GM19043 (cell line): ENCODE results near the gene TRIM14.

ENCODE experiments used
- ATAC-seq: cut with Tn5 transposase; IDR thresholded peaks from one replicate; pipeline ENCODE4 v1.9.1; 2021; ENCODE audit warnings: low read depth; ENCODE audit not compliant: unreplicated experiment

TRIM14 gene

GRCh38 chr9:98118640-98119601, at the start of gene TRIM14:
TSS of gene TRIM14 (minus strand) at chr9:98119222. CDS start at chr9:98119188, 34 bp downstream.
- peak; percentile 63 for ATAC-seq

GRCh38 chr9:98168153-98168780, 49.2 kb upstream of the TRIM14 start:
- no peak for ATAC-seq

- ATAC-seq: no peak
Observed at GRCh38 chr9:98164912-98165311, 45.9 kb upstream of the TRIM14 start.

GRCh38 chr9:98162613-98163012, 43.6 kb upstream of the TRIM14 start:
- ATAC-seq: no peak

- ATAC-seq: no peak
Observed at GRCh38 chr9:98161851-98162250, 42.8 kb upstream of the TRIM14 start.

- ATAC-seq: no peak
Observed at GRCh38 chr9:98159790-98160189, 40.8 kb upstream of the TRIM14 start.

- ATAC-seq: no peak
Observed at GRCh38 chr9:98159301-98159700, 40.3 kb upstream of the TRIM14 start.

GRCh38 chr9:98158071-98158831, 39.2 kb upstream of the TRIM14 start:
- no peak for ATAC-seq

- no peak for ATAC-seq
Observed at GRCh38 chr9:98157372-98157771, 38.4 kb upstream of the TRIM14 start.

- no peak for ATAC-seq
Observed at GRCh38 chr9:98154678-98155077, 35.7 kb upstream of the TRIM14 start.

- no peak for ATAC-seq
Observed at GRCh38 chr9:98152526-98152925, 33.5 kb upstream of the TRIM14 start.

GRCh38 chr9:98150721-98151120, 31.7 kb upstream of the TRIM14 start:
- no peak for ATAC-seq

- no peak for ATAC-seq
Observed at GRCh38 chr9:98150164-98150563, 31.1 kb upstream of the TRIM14 start.

GRCh38 chr9:98149422-98149821, 30.4 kb upstream of the TRIM14 start:
- ATAC-seq: no peak

GRCh38 chr9:98148486-98148885, 29.5 kb upstream of the TRIM14 start:
- no peak for ATAC-seq

GRCh38 chr9:98147582-98147981, 28.6 kb upstream of the TRIM14 start:
- no peak for ATAC-seq

- ATAC-seq: no peak
Observed at GRCh38 chr9:98146101-98146991, 27.3 kb upstream of the TRIM14 start.

- no peak for ATAC-seq
Observed at GRCh38 chr9:98144631-98145030, 25.6 kb upstream of the TRIM14 start.

GRCh38 chr9:98144076-98144475, 25.1 kb upstream of the TRIM14 start:
- ATAC-seq: no peak

GRCh38 chr9:98142925-98143481, 24.0 kb upstream of the TRIM14 start:
- no peak for ATAC-seq
